ENCODE measurements around the gene CDKN2A. TPM values are rescaled to one million over a fixed set of nuclear protein-coding genes. Genes with fewer than 3 reads are reported as not detected.

The CDKN2A gene
- polyA plus RNA-seq, 1 of the 3 experiments (the other 2 are of a cell fraction): 41.4 TPM

- no peaks in the 10 kb centered on the region for H3K27me3 ChIP-seq (ENCODE audit: insufficient read depth)
- H3F3A ChIP-seq (replicated peaks; ENCODE audit: insufficient read depth): peaks cover 6% of the 10 kb centered on the region
- no peak overlapping the region for H3K27ac ChIP-seq (ENCODE audit: low read depth in 2 of 2, low read length in 1 of 2)
- TF ChIP-seq SMC3 (IDR thresholded peaks at IDR 0.05; ENCODE audit: low read depth, low read length) (no peak), ELF1 (IDR thresholded peaks at IDR 0.05) (no peak), FOXJ3 (CRISPR knock-in tag; IDR thresholded peaks at IDR 0.05) (no peak), POLR2AphosphoS5 (IDR thresholded peaks at IDR 0.05; ENCODE audit: low read depth, low read length) (no peak)
- no peaks in the 10 kb centered on the region for H3K4me1 ChIP-seq (ENCODE audit: control insufficient read depth in 1 of 2, insufficient read depth in 2 of 2, low read depth in 1 of 2, low read length in 1 of 2)
- ChIA-PET CTCF (interaction anchor here (0.6 to 2.8 kb wide), 7 partner anchors 9 to 215 kb away, joined by 3 to 13 read pairs (median 5); partner anchors contain the start of gene CDKN2B), POLR2A (no interaction called here)
- no peak for DNase-seq
- H3K36me3 ChIP-seq (replicated peaks in 1 of 2; ENCODE audit: control insufficient read depth in 1 of 2, insufficient read depth in 2 of 2, low read length in 1 of 2): no peaks in the 10 kb centered on the region
- H2AFZ ChIP-seq (ENCODE audit: low read depth): no peak overlapping the region
- no peak overlapping the region for H3K9ac ChIP-seq
- no peaks in the 10 kb centered on the region for H3K9me3 ChIP-seq
- H3K4me3 ChIP-seq (ENCODE audit: low read depth in 2 of 2, low read length in 1 of 2): no peak overlapping the region
- no peaks in the 10 kb centered on the region for H4K20me1 ChIP-seq (ENCODE audit: insufficient read depth)
- H3K4me2 ChIP-seq: no peak overlapping the region
- H3K79me2 ChIP-seq (ENCODE audit: insufficient read depth): no peaks in the 10 kb centered on the region
- H3K9me2 ChIP-seq: no peaks in the 10 kb centered on the region
Measured at GRCh38 chr9:22028394-22028793, 34.2 kb upstream of the CDKN2A start.

GRCh38 chr9:22026696-22027095, 32.5 kb upstream of the CDKN2A start:
- Histone ChIP-seq H3K9ac (no peak overlapping the region), H3K4me1 (ENCODE audit: control insufficient read depth in 1 of 2, insufficient read depth in 2 of 2, low read depth in 1 of 2, low read length in 1 of 2) (no peaks in the 10 kb centered on the region), H2AFZ (ENCODE audit: low read depth) (no peak overlapping the region), H3K27ac (ENCODE audit: low read depth in 2 of 2, low read length in 1 of 2) (no peak overlapping the region), H3K36me3 (replicated peaks in 1 of 2; ENCODE audit: control insufficient read depth in 1 of 2, insufficient read depth in 2 of 2, low read length in 1 of 2) (no peaks in the 10 kb centered on the region), H3K9me2 (no peaks in the 10 kb centered on the region), H3F3A (replicated peaks; ENCODE audit: insufficient read depth) (peaks cover 6% of the 10 kb centered on the region), H3K27me3 (ENCODE audit: insufficient read depth) (no peaks in the 10 kb centered on the region), H3K9me3 (no peaks in the 10 kb centered on the region), H3K4me3 (ENCODE audit: low read depth in 2 of 2, low read length in 1 of 2) (no peak overlapping the region), H3K79me2 (ENCODE audit: insufficient read depth) (no peaks in the 10 kb centered on the region), H4K20me1 (ENCODE audit: insufficient read depth) (no peaks in the 10 kb centered on the region), H3K4me2 (no peak overlapping the region)
- WGBS (ENCODE audit: low lambda C conversion rate): 32% methylated on average over 6 of the region's 6 CpGs
- no peak for TF ChIP-seq RCOR1 (IDR thresholded peaks at IDR 0.05; ENCODE audit: low read length)
- TF ChIP-seq FOSL2 (IDR thresholded peaks at IDR 0.05; ENCODE audit: borderline replicate concordance, low read depth): no peak
- TF ChIP-seq RXRA (IDR thresholded peaks at IDR 0.05; ENCODE audit: borderline replicate concordance, low read depth): no peak
- TF ChIP-seq ELF1 (IDR thresholded peaks at IDR 0.05): no peak
- TF ChIP-seq EP300 (IDR thresholded peaks at IDR 0.05; ENCODE audit: borderline replicate concordance in 1 of 2, low read depth in 1 of 2, low read length in 1 of 2): no peak
- no peak for TF ChIP-seq TAF1 (IDR thresholded peaks at IDR 0.05; ENCODE audit: borderline replicate concordance, low read depth, low read length)
- no peak for TF ChIP-seq USF1 (IDR thresholded peaks at IDR 0.05; ENCODE audit: borderline replicate concordance, low read depth)
- no peak for TF ChIP-seq RFX5 (IDR thresholded peaks at IDR 0.05; ENCODE audit: low read length)
- TF ChIP-seq USF2 (IDR thresholded peaks at IDR 0.05; ENCODE audit: borderline replicate concordance, low read depth, low read length): no peak
- no peak for TF ChIP-seq CTCF (IDR thresholded peaks at IDR 0.05)
- no peak for TF ChIP-seq POLR2AphosphoS5 (IDR thresholded peaks at IDR 0.05; ENCODE audit: low read depth, low read length)
- ChIA-PET POLR2A (no interaction called here), CTCF (interaction anchor here (0.9 kb wide), 1 partner anchor 592 kb away, joined by 3 read pairs; no protein-coding TSS in a partner anchor)
- no peak for DNase-seq

Data from SK-N-SH (cell line).